Tibial artery (tissue), 4 donors: ENCODE results near the gene TOGARAM2.
"Not testable (repeated sequence)": the region's sequence is repeated elsewhere in the genome, so short reads cannot be mapped to it uniquely, and the experiment has no call there.

Experiments used
- DNase-seq, 2 donors: peaks; one replicate each; pipeline ENCODE4 v3.0.0-alpha.2; 2019
- H3K27ac ChIP-seq, 2 donors: fragments of 200-600 bp; sonication (generic) in 1 of 2; 1 replicate in 1 of 2; 2 replicates in 1 of 2; pipeline ENCODE4 v1.5.1; 2018 to 2019; ENCODE audit warnings: mild to moderate bottlenecking in 1 of 2
- H3K27me3 ChIP-seq, 2 donors: fragments of 200-600 bp; sonication (generic) in 1 of 2; one replicate each; pipeline versions ENCODE4 v1.5.1 to v1.6.0; 2016 to 2019
- H3K36me3 ChIP-seq, 3 donors: fragments of 200-600 bp; sonication (generic) in 2 of 3; one replicate each; pipeline ENCODE4 v1.5.1; 2016 to 2019; ENCODE audit warnings: mild to moderate bottlenecking in 2 of 3
- H3K4me1 ChIP-seq, 4 donors: fragments of 200-600 bp; sonication (generic) in 2 of 4; 1 replicate in 3 of 4; 2 replicates in 1 of 4; pipeline ENCODE4 v1.5.1; 2016 to 2019
- H3K4me3 ChIP-seq, 2 donors: fragments of 200-600 bp; sonication (generic) in 1 of 2; 1 replicate in 1 of 2; 2 replicates in 1 of 2; pipeline ENCODE4 v1.5.1; 2018 to 2019; ENCODE audit warnings: mild to moderate bottlenecking in 2 of 2
- H3K9me3 ChIP-seq, 3 donors: fragments of 200-600 bp; sonication (generic) in 1 of 3; one replicate each; pipeline ENCODE4 v1.5.1; 2016 to 2019
- intact Hi-C: fragments of 100-400 bp; cut with DNase I; formaldehyde crosslinking; loops from one replicate; pipeline ENCODE4 v1.15.0; 2023; ENCODE audit warnings: low total_unique reads
- TF ChIP-seq, protein P1 (sequence below), 2 experiments: fragments of 200-600 bp in 1 of 2; fragments of 450-650 bp in 1 of 2; IDR thresholded peaks; one replicate each; pipeline ENCODE4 v1.5.1; 2017 to 2019; ENCODE audit warnings: antibody characterized with exemption in 2 of 2, mild to moderate bottlenecking in 1 of 2, moderate library complexity in 1 of 2

Gene TOGARAM2

DNA sequence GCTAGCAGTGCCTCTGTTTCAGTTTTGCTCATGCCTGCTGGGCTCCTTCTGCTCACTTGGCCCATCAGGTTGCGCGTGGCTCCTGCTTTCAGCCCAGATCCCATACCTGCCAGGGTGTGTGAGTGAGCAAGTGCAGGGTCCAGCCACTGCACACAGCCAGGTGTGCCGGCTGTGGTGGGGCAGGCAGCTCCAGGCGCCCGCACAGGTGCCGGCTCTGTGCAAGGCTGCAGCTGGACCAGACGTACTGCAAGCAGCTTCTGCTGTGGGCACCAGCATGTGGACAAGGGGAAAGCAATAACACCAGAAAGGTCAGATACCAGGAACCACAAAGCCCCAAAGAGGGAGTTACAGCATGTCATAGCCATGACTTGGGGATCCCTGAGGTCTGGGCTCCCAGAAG is 98.8 kb downstream of the TOGARAM2 start:
- H3K27ac ChIP-seq, result no peak overlapping the region
- H3K4me3 ChIP-seq, result no peak overlapping the region
- H3K36me3 ChIP-seq, result no peaks in the 10 kb centered on the region
- peaks cover 0 to 11% (median 11%) of the 10 kb centered on the region in 3 donors for H3K9me3 ChIP-seq
- no peak for DNase-seq
- H3K27me3 ChIP-seq, result no peaks in the 10 kb centered on the region
- no peaks in the 10 kb centered on the region for H3K4me1 ChIP-seq
- intact Hi-C loops, result no loop called here
- TF ChIP-seq, protein P1, sequence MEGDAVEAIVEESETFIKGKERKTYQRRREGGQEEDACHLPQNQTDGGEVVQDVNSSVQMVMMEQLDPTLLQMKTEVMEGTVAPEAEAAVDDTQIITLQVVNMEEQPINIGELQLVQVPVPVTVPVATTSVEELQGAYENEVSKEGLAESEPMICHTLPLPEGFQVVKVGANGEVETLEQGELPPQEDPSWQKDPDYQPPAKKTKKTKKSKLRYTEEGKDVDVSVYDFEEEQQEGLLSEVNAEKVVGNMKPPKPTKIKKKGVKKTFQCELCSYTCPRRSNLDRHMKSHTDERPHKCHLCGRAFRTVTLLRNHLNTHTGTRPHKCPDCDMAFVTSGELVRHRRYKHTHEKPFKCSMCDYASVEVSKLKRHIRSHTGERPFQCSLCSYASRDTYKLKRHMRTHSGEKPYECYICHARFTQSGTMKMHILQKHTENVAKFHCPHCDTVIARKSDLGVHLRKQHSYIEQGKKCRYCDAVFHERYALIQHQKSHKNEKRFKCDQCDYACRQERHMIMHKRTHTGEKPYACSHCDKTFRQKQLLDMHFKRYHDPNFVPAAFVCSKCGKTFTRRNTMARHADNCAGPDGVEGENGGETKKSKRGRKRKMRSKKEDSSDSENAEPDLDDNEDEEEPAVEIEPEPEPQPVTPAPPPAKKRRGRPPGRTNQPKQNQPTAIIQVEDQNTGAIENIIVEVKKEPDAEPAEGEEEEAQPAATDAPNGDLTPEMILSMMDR (IDR thresholded peaks at IDR 0.05), result no peak

DNA sequence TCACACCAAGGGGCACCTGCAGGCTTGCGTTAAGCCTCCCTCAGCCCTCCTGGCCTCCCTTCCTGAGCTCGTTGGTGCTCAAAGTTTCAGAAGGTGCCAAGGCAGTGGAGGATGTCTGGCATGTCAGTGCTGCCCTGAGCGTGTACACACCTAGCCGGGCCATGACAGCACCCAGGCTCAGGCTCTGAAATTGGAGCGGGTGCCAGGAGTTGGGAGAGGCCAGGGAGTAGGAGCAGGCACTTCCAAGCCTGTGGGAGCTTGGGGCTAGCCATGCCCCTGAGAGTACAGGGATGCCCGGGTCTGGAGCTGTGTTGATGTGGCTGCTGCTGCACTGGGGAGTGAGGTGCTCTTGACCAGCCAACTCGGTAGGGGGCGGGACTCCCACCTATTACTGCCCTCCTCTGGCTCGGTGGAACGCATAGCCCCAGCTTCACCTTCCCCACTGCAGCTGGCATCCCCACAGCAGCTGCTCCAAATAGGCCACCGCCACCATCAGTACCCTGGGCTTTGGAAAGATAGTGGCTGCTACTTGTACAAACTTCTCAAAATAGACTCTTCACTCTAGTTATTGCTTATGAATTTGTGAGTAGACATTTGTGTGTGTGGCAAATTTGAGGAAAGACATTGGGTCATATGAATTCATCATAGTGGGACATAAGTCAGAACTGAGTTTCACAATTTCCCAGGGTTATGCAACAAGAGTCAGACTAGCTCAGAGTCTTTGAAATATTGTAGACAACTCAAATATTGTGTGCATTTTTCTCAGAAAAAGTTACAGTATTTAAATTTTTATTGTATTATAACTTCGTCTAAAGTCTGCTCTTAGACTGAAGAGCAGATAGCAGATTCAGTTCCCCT is 100.0 kb downstream of the TOGARAM2 start:
- no peak overlapping the region for H3K27ac ChIP-seq
- H3K4me3 ChIP-seq, result no peak overlapping the region
- no peaks in the 10 kb centered on the region for H3K4me1 ChIP-seq
- no peaks in the 10 kb centered on the region for H3K36me3 ChIP-seq
- DNase-seq, result no peak
- H3K27me3 ChIP-seq, result no peaks in the 10 kb centered on the region
- TF ChIP-seq, protein P1 (IDR thresholded peaks at IDR 0.05), result no peak
- H3K9me3 ChIP-seq, result peaks cover 0 to 11% (median 11%) of the 10 kb centered on the region in 3 donors
- intact Hi-C loops, result no loop called here

DNA sequence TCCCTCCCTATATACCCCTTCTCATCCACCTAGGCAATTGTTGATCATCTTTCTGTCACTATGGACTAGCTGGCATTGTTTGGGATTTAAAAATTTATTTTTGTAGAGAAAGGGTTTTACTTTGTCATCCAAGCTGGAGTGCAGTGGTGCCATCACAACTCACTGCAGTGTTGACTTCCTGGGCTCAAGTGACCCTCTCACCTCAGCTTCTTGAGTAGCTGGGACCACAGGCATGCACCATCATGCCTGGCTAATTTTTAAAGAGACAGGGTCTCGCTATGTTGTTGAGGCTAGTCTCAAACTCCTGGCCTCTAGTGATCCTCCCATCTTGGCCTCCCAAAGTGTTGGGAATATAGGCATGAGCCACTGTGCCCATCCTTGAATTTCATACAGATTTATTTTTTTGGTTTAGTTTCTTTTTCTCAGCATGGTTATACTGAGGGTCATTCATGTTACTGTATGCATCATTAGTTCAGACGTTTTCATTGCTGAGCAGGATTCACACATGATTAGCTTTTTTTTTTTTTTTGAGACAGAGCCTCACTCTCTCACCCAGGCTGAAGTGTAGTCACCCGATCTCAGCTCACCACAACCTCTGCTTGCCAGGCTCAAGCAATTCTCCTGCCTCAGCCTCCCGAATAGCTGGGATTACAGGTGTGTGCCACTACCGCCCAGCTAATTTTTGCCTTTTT is 101.9 kb downstream of the TOGARAM2 start:
- Histone ChIP-seq H3K9me3 (peaks cover 0 to 11% (median 11%) of the 10 kb centered on the region in 3 donors), H3K4me3 (no peak overlapping the region), H3K27ac (no peak overlapping the region), H3K27me3 (no peaks in the 10 kb centered on the region), H3K4me1 (no peaks in the 10 kb centered on the region), H3K36me3 (no peaks in the 10 kb centered on the region)
- intact Hi-C loops, result no loop called here
- no peak for DNase-seq
- TF ChIP-seq, protein P1 (IDR thresholded peaks at IDR 0.05), result no peak

DNA sequence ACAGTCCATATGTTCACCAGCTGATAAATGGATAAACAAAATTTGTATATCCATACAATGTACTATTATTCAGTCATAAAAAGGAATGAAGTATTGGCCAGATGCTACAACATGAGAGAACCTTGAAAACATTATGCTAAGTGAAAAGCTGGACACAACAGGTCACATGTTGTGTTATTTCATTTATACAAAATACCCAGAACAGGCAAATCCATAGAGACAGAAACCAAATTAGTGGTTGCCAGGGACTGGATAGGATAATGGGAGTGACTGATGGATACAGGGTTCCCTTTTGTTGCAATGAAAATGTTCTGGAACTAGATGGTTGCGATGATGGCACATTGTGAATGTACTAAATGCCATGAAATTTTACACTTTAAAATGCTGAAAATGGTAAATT is 103.5 kb downstream of the TOGARAM2 start:
- no peaks in the 10 kb centered on the region for H3K4me1 ChIP-seq
- peaks cover 0 to 11% (median 11%) of the 10 kb centered on the region in 3 donors for H3K9me3 ChIP-seq

DNA sequence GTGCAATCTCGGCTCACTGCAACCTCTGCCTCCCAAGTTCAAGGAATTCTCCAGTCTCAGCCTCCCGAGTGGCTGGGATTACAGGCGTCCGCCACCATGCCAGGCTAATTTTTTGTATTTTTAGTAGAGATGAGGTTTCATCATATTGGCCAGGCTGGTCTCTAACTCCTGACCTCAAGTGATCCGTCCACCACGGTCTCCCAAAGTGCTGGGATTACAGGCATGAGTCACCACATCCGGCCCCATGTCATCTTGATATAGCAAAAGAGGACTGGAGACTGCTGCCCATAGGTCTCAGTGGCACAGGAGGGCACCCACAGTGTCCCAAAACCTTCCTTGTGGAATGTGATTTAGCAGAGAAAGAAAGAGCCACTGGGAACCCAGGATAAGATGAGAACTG is 109.2 kb downstream of the TOGARAM2 start:
- H3K9me3 ChIP-seq, H3K27ac ChIP-seq, H3K4me1 ChIP-seq, H3K4me3 ChIP-seq, intact Hi-C loops, DNase-seq, H3K36me3 ChIP-seq, H3K27me3 ChIP-seq: not testable (repeated sequence)

More for the DNA sequence above, 103.5 kb downstream of the TOGARAM2 start:
- no peak overlapping the region for H3K27ac ChIP-seq
- TF ChIP-seq, protein P1 (IDR thresholded peaks at IDR 0.05), result no peak
- no peak for DNase-seq
- no peaks in the 10 kb centered on the region for H3K27me3 ChIP-seq
- H3K36me3 ChIP-seq, result no peaks in the 10 kb centered on the region
- intact Hi-C loops, result no loop called here
- H3K4me3 ChIP-seq, result no peak overlapping the region

DNA sequence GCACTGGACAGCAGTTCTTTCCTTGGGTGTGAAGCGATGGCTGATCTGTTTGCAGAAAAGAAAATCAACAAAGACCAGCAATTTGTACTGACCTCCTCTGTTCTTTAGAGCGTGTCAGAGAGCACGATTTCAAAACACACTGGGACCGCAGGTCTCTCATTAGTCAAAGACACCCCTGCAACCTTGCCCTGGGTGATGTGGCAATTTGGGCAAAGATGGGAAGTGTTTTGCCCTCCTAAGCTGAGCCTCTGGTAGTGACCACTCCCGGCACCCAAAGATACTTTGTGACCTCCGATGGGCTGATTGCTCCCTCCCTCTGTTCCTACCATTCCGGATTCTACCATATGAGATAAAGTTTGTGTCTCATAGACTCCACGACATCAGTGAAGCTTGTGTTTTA is 115.9 kb downstream of the TOGARAM2 start:
- Histone ChIP-seq H3K4me3 (no peak overlapping the region), H3K4me1 (no peaks in the 10 kb centered on the region), H3K27ac (no peak overlapping the region), H3K27me3 (no peaks in the 10 kb centered on the region), H3K36me3 (no peaks in the 10 kb centered on the region), H3K9me3 (no peaks in the 10 kb centered on the region)
- TF ChIP-seq, protein P1 (IDR thresholded peaks at IDR 0.05), result no peak
- intact Hi-C loops, result no loop called here
- no peak for DNase-seq
